ENCODE results near the gene HOXC5. TPM values are rescaled to one million over a fixed set of nuclear protein-coding genes. Genes with fewer than 3 reads are reported as not detected.
A peak's percentile ranks its signal among the peaks of the same experiment; 100 is the strongest.
"Not testable (repeated sequence)": the region's sequence is repeated elsewhere in the genome, so short reads cannot be mapped to it uniquely, and the experiment has no call there.

HOXC5 gene
- total and polyA plus RNA-seq, 3 donors from 2014 or later: 1.3 to 5.5 (median 1.9) TPM

GRCh38 chr12:54040148-54040494 lies 7.3 kb downstream of the HOXC5 start:
- H3K36me3 ChIP-seq (ENCODE audit: low read depth, missing control alignments): no peaks in the 10 kb centered on the region
- H3K9me3 ChIP-seq: no peaks in the 10 kb centered on the region
- H3K4me3 ChIP-seq: peak overlapping the region in 1 of 2 donors; percentile 26
- H3K27ac ChIP-seq: peak overlapping the region in 1 of 2 donors; percentile 39
- DNase-seq: peak; percentile 72
- H3K4me1 ChIP-seq: peaks cover 4% of the 10 kb centered on the region
- WGBS, 2 donors: 49 to 51% methylated on average over 4 of the region's 4 CpGs
- intact Hi-C loops (cut with DNase I; ENCODE audit: low total_unique reads): no loop called here
- TF ChIP-seq POLR2A (IDR thresholded peaks at IDR 0.05): no peak
- TF ChIP-seq, protein P1, sequence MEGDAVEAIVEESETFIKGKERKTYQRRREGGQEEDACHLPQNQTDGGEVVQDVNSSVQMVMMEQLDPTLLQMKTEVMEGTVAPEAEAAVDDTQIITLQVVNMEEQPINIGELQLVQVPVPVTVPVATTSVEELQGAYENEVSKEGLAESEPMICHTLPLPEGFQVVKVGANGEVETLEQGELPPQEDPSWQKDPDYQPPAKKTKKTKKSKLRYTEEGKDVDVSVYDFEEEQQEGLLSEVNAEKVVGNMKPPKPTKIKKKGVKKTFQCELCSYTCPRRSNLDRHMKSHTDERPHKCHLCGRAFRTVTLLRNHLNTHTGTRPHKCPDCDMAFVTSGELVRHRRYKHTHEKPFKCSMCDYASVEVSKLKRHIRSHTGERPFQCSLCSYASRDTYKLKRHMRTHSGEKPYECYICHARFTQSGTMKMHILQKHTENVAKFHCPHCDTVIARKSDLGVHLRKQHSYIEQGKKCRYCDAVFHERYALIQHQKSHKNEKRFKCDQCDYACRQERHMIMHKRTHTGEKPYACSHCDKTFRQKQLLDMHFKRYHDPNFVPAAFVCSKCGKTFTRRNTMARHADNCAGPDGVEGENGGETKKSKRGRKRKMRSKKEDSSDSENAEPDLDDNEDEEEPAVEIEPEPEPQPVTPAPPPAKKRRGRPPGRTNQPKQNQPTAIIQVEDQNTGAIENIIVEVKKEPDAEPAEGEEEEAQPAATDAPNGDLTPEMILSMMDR (IDR thresholded peaks at IDR 0.05): no peak
- no peaks in the 10 kb centered on the region for H3K27me3 ChIP-seq

DNA sequence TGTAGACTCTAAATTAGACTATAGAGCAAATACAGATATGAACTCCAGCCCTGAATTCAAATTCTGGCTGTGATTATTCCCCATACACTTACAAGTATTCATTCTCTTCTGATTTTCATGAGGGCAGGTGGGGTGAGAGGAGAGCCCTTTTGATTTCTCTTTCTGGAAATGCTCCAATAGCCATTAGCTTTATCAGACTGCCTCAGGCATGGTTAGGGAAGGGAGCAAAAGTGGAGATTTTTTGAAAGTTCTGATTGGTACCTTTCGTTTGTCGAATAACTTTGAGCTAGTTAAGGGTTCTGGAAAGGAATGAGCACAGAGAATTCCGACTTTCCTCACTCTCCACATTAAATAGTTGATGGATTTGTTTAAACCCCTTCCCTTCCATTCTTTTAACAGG lies 7.8 kb downstream of the HOXC5 start:
- no peak for DNase-seq
- Histone ChIP-seq H3K36me3 (ENCODE audit: low read depth, missing control alignments) (no peaks in the 10 kb centered on the region), H3K4me3 (peak overlapping the region in 1 of 2 donors; percentile 26), H3K9me3 (no peaks in the 10 kb centered on the region), H3K27me3 (no peaks in the 10 kb centered on the region), H3K4me1 (peaks cover 4% of the 10 kb centered on the region), H3K27ac (no peak overlapping the region)
- no peak for TF ChIP-seq POLR2A (IDR thresholded peaks at IDR 0.05)
- TF ChIP-seq, protein P1 (IDR thresholded peaks at IDR 0.05): no peak
- WGBS, 2 donors: 74 to 76% methylated on average over 3 of the region's 3 CpGs
- intact Hi-C loops (cut with DNase I; ENCODE audit: low total_unique reads): no loop called here

DNA sequence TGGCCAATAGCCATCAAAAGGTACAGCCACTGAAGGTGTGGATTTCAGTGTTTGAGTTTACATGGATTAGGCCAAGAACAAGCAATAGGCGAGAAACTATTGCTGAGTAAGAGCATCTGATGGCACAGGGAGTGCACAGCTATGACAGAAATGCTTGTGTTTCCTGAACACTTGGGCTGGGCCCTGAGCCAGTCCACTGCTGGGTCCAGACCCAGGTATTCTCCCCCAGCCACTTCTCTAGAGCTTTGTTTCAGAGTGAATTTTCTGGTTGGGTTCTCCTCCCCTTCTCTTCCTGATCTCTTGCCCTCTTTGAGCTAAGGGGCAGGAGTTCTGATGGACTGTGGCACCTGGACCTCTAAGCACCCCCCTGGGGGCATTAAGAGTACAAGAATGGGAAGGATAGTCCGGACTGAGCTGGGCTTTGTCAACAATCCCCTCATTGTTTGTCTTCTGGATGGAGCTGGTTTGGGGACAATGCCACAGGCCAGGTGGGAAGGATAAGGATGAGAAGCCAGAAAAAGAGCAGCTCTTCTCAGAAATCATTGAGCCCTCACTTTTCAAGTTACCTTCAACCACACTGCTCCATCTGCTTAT lies 8.3 kb downstream of the HOXC5 start:
- intact Hi-C loops (cut with DNase I; ENCODE audit: low total_unique reads): no loop called here
- no peak overlapping the region for H3K27ac ChIP-seq
- WGBS, 2 donors: 86 to 87% methylated on average over 2 of the region's 2 CpGs

DNA sequence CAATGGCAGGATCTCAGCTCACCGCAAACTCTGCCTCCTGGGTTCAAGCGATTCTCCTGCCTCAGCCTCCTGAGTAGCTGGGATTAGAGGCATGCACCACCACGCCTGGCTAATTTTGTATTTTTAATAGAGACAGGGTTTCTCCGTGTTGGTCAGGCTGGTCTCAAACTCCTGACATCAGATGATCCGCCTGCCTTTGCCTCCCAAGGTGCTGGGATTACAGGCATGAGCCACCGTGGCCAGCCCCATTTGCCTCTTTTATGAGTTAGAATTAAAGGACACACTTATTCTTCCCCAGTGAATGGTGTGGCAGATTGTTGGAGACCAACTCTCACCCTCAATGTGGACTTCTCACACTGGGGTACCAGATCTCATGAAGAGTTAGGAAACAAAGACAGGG lies 9.2 kb downstream of the HOXC5 start:
- intact Hi-C loops (cut with DNase I; ENCODE audit: low total_unique reads); H3K36me3 ChIP-seq (ENCODE audit: low read depth, missing control alignments); H3K9me3 ChIP-seq; H3K4me3 ChIP-seq; H3K4me1 ChIP-seq; H3K27ac ChIP-seq; DNase-seq; H3K27me3 ChIP-seq: not testable (repeated sequence)
- 76 to 83% methylated on average over 6 of the region's 6 CpGs for WGBS, 2 donors

More for the DNA sequence above, 8.3 kb downstream of the HOXC5 start:
- Histone ChIP-seq H3K4me1 (peaks cover 4% of the 10 kb centered on the region), H3K36me3 (ENCODE audit: low read depth, missing control alignments) (no peaks in the 10 kb centered on the region), H3K4me3 (no peak overlapping the region), H3K27me3 (no peaks in the 10 kb centered on the region), H3K9me3 (no peaks in the 10 kb centered on the region)
- no peak for DNase-seq
- TF ChIP-seq POLR2A (IDR thresholded peaks at IDR 0.05): no peak
- TF ChIP-seq, protein P1 (IDR thresholded peaks at IDR 0.05): no peak

- H3K27ac ChIP-seq: no peak overlapping the region
These were observed 10.4 kb downstream of the HOXC5 start for GRCh38 chr12:54042970-54043853.

More at GRCh38 chr12:54042970-54043853, 10.4 kb downstream of the HOXC5 start:
- intact Hi-C loops (cut with DNase I; ENCODE audit: low total_unique reads): no loop called here
- H3K4me3 ChIP-seq: no peak overlapping the region
- WGBS, 2 donors: 60 to 66% methylated on average over 5 to 6 of the region's 6 CpGs
- H3K27me3 ChIP-seq: no peaks in the 10 kb centered on the region
- no peaks in the 10 kb centered on the region for H3K36me3 ChIP-seq (ENCODE audit: low read depth, missing control alignments)
- H3K9me3 ChIP-seq: no peaks in the 10 kb centered on the region
- TF ChIP-seq, protein P1 (IDR thresholded peaks at IDR 0.05): no peak
- TF ChIP-seq POLR2A (IDR thresholded peaks at IDR 0.05): no peak
- peaks cover 4% of the 10 kb centered on the region for H3K4me1 ChIP-seq
- DNase-seq: no peak

All from testis (tissue), 3 donors.